C4-2B (cell line): ENCODE data around the gene CD209.

Source experiments
- H3K27ac ChIP-seq: fragments of 450-650 bp; 2 replicates; pipeline ENCODE4 v1.5.1; 2017
- ZFX ChIP-seq: fragments of 450-650 bp; IDR thresholded peaks from 2 replicates; pipeline ENCODE4 v1.6.1; 2017
- TF ChIP-seq, protein P1 (sequence below): fragments of 450-650 bp; conservative IDR thresholded peaks from 2 replicates; pipeline ENCODE4 v1.5.1; 2017; ENCODE audit warnings: mild to moderate bottlenecking

The CD209 gene

GRCh38 chr19:7704280-7705060, 42.9 kb downstream of the CD209 start:
- no peak for TF ChIP-seq ZFX
- H3K27ac ChIP-seq = no peak overlapping the region

DNA sequence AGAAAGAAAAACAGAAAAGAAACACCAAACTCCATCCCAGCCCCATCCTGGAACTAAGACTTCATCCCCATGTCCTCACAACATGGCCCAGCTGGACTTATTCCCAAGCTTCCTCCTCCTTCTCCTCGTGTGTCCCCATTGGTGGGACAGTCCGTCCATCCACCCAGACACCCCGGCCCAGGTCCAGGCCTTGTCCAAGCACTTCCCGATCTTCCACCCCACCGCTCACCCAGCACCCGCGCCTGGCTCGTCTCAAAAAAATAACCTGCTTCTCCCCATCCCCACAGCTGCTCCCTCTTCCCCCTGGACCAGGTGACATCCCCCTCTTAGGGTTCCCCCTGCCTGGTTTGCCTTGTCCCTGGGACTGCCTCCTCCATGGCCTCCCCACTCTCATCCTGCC, 44.0 kb downstream of the CD209 start:
- TF ChIP-seq, protein P1, sequence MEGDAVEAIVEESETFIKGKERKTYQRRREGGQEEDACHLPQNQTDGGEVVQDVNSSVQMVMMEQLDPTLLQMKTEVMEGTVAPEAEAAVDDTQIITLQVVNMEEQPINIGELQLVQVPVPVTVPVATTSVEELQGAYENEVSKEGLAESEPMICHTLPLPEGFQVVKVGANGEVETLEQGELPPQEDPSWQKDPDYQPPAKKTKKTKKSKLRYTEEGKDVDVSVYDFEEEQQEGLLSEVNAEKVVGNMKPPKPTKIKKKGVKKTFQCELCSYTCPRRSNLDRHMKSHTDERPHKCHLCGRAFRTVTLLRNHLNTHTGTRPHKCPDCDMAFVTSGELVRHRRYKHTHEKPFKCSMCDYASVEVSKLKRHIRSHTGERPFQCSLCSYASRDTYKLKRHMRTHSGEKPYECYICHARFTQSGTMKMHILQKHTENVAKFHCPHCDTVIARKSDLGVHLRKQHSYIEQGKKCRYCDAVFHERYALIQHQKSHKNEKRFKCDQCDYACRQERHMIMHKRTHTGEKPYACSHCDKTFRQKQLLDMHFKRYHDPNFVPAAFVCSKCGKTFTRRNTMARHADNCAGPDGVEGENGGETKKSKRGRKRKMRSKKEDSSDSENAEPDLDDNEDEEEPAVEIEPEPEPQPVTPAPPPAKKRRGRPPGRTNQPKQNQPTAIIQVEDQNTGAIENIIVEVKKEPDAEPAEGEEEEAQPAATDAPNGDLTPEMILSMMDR = no peak

GRCh38 chr19:7701654-7702457, 45.5 kb downstream of the CD209 start, which contains the start of gene FCER2:
FCER2 (minus strand) TSS chr19:7702131; CDS start chr19:7699760, 2,371 bp downstream.
- H3K27ac ChIP-seq = no peak within 1 kb of the TSS
- TF ChIP-seq, protein P1 = no peak
- TF ChIP-seq ZFX = no peak

More for the DNA sequence above, 44.0 kb downstream of the CD209 start:
- no peak overlapping the region for H3K27ac ChIP-seq

- no peak overlapping the region for H3K27ac ChIP-seq
- TF ChIP-seq ZFX = no peak
- TF ChIP-seq, protein P1 = no peak
These were observed 46.2 kb downstream of the CD209 start for GRCh38 chr19:7701049-7701653.

DNA sequence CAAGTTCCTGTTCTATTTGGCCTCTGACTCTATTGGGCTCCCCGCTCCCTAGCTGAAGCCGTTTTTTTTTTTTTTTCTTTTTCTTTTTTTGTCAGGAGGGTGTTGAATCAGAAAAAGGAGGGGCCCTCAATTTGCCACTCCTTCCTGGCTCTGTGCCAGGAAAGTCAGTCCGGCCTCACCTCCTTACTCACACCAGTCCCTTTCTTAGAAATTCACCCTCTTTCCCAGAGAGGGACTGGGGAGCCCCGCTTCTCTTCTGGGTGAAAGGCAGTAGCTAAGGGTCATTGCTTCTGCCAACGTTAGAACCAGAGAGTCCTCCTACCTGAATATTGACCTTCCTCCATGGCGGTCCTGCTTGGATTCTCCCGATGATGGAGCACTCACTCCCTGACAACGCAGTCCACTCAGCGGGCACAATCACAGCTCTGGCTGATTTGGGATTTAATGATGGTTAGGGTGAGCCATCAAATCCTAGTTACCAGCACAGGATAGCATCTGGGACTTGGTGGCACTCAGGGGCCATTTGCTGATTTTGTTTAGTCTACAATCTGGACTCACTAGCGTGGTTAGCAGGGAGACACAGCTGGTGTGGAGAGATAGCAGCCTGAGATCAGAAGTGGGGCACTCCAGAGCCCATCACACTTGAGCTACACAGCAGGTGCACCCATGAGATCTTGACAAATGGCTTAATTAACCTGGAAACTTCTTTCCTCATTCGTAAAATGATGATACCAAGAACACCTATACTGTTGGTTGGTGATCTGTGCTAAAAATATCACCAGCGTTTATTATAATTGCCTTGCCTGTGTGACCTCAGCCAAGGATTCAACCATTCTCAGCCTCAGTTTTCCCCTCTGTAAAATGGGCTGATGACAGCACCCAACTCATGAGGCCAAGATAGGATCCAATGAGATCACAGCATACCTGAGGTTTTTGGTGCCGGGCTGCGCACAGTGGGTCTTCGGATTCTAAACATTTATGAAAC, 47.6 kb downstream of the CD209 start:
- no peak for TF ChIP-seq ZFX
- TF ChIP-seq, protein P1 = no peak
- no peak overlapping the region for H3K27ac ChIP-seq

- no peak for TF ChIP-seq ZFX
- TF ChIP-seq, protein P1 = no peak
- no peak overlapping the region for H3K27ac ChIP-seq
These were observed 48.3 kb downstream of the CD209 start for GRCh38 chr19:7699003-7699402.

GRCh38 chr19:7698583-7698982, 48.8 kb downstream of the CD209 start:
- TF ChIP-seq, protein P1 = no peak
- TF ChIP-seq ZFX = no peak
- no peak overlapping the region for H3K27ac ChIP-seq
